A549 (cell line): ENCODE data around the gene ICAM5. TPM values are rescaled to one million over a fixed set of nuclear protein-coding genes. Genes with fewer than 3 reads are reported as not detected.

Experiments used
- ATAC-seq, 2 experiments: fragments of 200-7000 bp in 1 of 2; fragments of >200 bp in 1 of 2; cut with Nextera tagmentation in 1 of 2; cut with Tn5 transposase in 1 of 2; 3 replicates each; pipeline versions ENCODE4 v1.8.0 to v1.9.1; 2018 to 2020; ENCODE audit warnings: mild to moderate bottlenecking in 1 of 2, moderate library complexity in 1 of 2
- CTCF ChIA-PET: fragments of 300-600 bp; sonication (Branson Sonifier 250); formaldehyde crosslinking; extraction: SDS; loops from one replicate; lab custom pipeline; 2021; ENCODE audit warnings: antibody characterized with exemption, inconsistent platforms; lab: Yijun Ruan, JAX
- POLR2A ChIA-PET: fragments of 350-600 bp; formaldehyde crosslinking; extraction: SDS; loops from one replicate; lab custom pipeline; 2021; ENCODE audit warnings: antibody characterized with exemption, inconsistent platforms; lab: Yijun Ruan, JAX
- DNase-seq, 2 experiments: peaks; one replicate each; pipeline versions ENCODE4 v3.0.0 to v3.0.0-alpha.2; 2011 to 2016; ENCODE audit warnings: low read depth in 1 of 2, low spot score in 1 of 2
- FAIRE-seq: peaks from 2 replicates; lab custom pipeline; 2011; peaks lifted over from hg19 to GRCh38; lab: Jason Lieb, UNC
- H3K27ac ChIP-seq, 2 experiments: fragments of >200 bp; sonication (Bioruptor Twin); formaldehyde crosslinking; 3 replicates each; pipeline ENCODE4 v1.5.1; 2016 to 2017
- H3K4me1 ChIP-seq: fragments of >200 bp; sonication (Bioruptor Twin); formaldehyde crosslinking; 3 replicates; pipeline ENCODE4 v1.6.1; 2016
- H3K4me2 ChIP-seq: fragments of >200 bp; sonication (Bioruptor Twin); formaldehyde crosslinking; 3 replicates; pipeline ENCODE4 v1.6.1; 2016
- H3K4me3 ChIP-seq: fragments of >200 bp; sonication (Bioruptor Twin); formaldehyde crosslinking; 3 replicates; pipeline ENCODE4 v1.5.1; 2016
- H3K9me3 ChIP-seq: fragments of >200 bp; sonication (Bioruptor Twin); formaldehyde crosslinking; 3 replicates; pipeline ENCODE4 v1.6.1; 2016
- CTCF ChIP-seq: fragments of >200 bp; sonication (Bioruptor Twin); formaldehyde crosslinking; IDR thresholded peaks from 3 replicates; pipeline ENCODE4 v1.5.1; 2016
- FOSB ChIP-seq: fragments of 250-450 bp; sonication (Bioruptor Pico); IDR thresholded peaks from 2 replicates; pipeline ENCODE4 v1.5.0; 2020; ENCODE audit warnings: mild to moderate bottlenecking, moderate library complexity
- FOXS1 ChIP-seq: fragments of 250-450 bp; sonication (Bioruptor Pico); IDR thresholded peaks from 2 replicates; pipeline ENCODE4 v1.5.0; 2020; ENCODE audit warnings: mild to moderate bottlenecking, moderate library complexity
- GATA3 ChIP-seq: IDR thresholded peaks from 2 replicates; pipeline ENCODE4 v1.6.1; 2012; ENCODE audit warnings: borderline replicate concordance
- HDAC2 ChIP-seq: fragments of 200-600 bp; sonication (generic); IDR thresholded peaks from 2 replicates; pipeline ENCODE4 v1.6.1; 2016
- HES2 ChIP-seq: fragments of >200 bp; sonication (Bioruptor Twin); formaldehyde crosslinking; IDR thresholded peaks from 2 replicates; pipeline ENCODE4 v1.6.1; 2016
- HEYL ChIP-seq: fragments of 250-450 bp; sonication (Bioruptor Pico); IDR thresholded peaks from 2 replicates; pipeline ENCODE4 v1.8.0; 2021; ENCODE audit warnings: mild to moderate bottlenecking, moderate library complexity
- HOXB5 ChIP-seq: fragments of 250-450 bp; sonication (Bioruptor Pico); IDR thresholded peaks from 2 replicates; pipeline ENCODE4 v1.5.0; 2020; ENCODE audit warnings: mild to moderate bottlenecking, moderate library complexity
- KDM1A ChIP-seq: fragments of 200-600 bp; sonication (generic); IDR thresholded peaks from 2 replicates; pipeline ENCODE4 v1.6.1; 2016; ENCODE audit warnings: low read depth, mild to moderate bottlenecking
- MAX ChIP-seq: IDR thresholded peaks from 2 replicates; pipeline ENCODE4 v1.6.1; 2012
- PBX3 ChIP-seq: IDR thresholded peaks from 2 replicates; pipeline ENCODE4 v1.6.1; 2012
- PHF8 ChIP-seq: fragments of 200-600 bp; sonication (generic); IDR thresholded peaks from 2 replicates; pipeline ENCODE4 v1.6.1; 2016; ENCODE audit warnings: low read depth, mild to moderate bottlenecking, antibody characterized with exemption, moderate library complexity, borderline replicate concordance
- RARB ChIP-seq: fragments of 250-450 bp; sonication (Bioruptor Pico); IDR thresholded peaks from 2 replicates; pipeline ENCODE4 v1.8.0; 2021; ENCODE audit warnings: mild to moderate bottlenecking, moderate library complexity
- RCOR1 ChIP-seq: fragments of 150-350 bp; IDR thresholded peaks from 2 replicates; pipeline ENCODE4 v1.6.1; 2014; ENCODE audit warnings: antibody characterized with exemption, low read length, low read depth
- REST ChIP-seq: fragments of 200-600 bp; sonication (generic); IDR thresholded peaks from 2 replicates; pipeline ENCODE4 v1.6.1; 2016; ENCODE audit warnings: antibody characterized with exemption, mild to moderate bottlenecking, moderate library complexity
- SREBF2 ChIP-seq: fragments of 450-650 bp; IDR thresholded peaks from 2 replicates; pipeline ENCODE4 v1.6.1; 2014; ENCODE audit warnings: mild to moderate bottlenecking, moderate library complexity
- TFCP2L1 ChIP-seq: fragments of 250-450 bp; sonication (Bioruptor Pico); IDR thresholded peaks from 2 replicates; pipeline ENCODE4 v1.5.0; 2021; ENCODE audit warnings: mild to moderate bottlenecking
- ZC3H11A ChIP-seq: fragments of 450-650 bp; IDR thresholded peaks from 2 replicates; pipeline ENCODE4 v1.6.1; 2014; ENCODE audit warnings: antibody characterized with exemption, mild to moderate bottlenecking
- WGBS: methylation state at CpG from one replicate; pipeline ENCODE4 v1.1.6; 2017; ENCODE audit errors: missing lambda C conversion rate; 5-methylcytosine and 5-hydroxymethylcytosine counted together
- polyA plus RNA-seq, 4 experiments: library from polyadenylated mRNA; depleted of rRNA in 3 of 4; stranded (reverse); fragments of >200 nt; fragmentation: RNase III in 1 of 4; extraction: RNeasy Plus Mini Kit Qiagen cat#74134 plus additional on column Dnase treatment in 1 of 4; gene quantifications; 2 replicates in 3 of 4; 3 replicates in 1 of 4; pipeline ENCODE4 v1.2.3, GENCODE V29; 2011 to 2017

Gene ICAM5
- polyA plus RNA-seq, 2 of the 4 experiments (the other 2 are of a cell fraction) = 0.35 to 0.77 TPM

GRCh38 chr19:10290876-10291553 lies 1.3 kb downstream of the ICAM5 start (continued):
- no peak for TF ChIP-seq REST
- no peak for TF ChIP-seq FOXS1 (CRISPR knock-in tag)
- no peak for TF ChIP-seq GATA3
- no peak for TF ChIP-seq HES2
- no peak for TF ChIP-seq FOSB (CRISPR knock-in tag)

- CTCF ChIA-PET = interaction anchor here (0.9 to 1.6 kb wide), 3 partner anchors 33 to 99 kb away, joined by 4 to 6 read pairs (median 5); no protein-coding TSS in a partner anchor
- WGBS = 10% methylated on average over 11 of the region's 49 CpGs
- peak; percentile 1 to 14; a peak in 4 of 6 replicates for ATAC-seq
- peaks cover 16% of the 10 kb centered on the region for H3K4me1 ChIP-seq
- no peaks in the 10 kb centered on the region for H3K9me3 ChIP-seq
- DNase-seq = no peak
- peak overlapping the region in 1 of 2 experiments; percentile 70; a peak in 2 of 6 replicates for H3K27ac ChIP-seq
- TF ChIP-seq MAX = peak; percentile 39; the same call in 1 of the 2 replicates
- no peak for TF ChIP-seq HOXB5 (CRISPR knock-in tag)
- FAIRE-seq = no peak
- peak overlapping the region; percentile 97 for H3K4me2 ChIP-seq
- POLR2A ChIA-PET = no interaction called here
- peak overlapping the region; percentile 52 for H3K4me3 ChIP-seq
Observed at GRCh38 chr19:10291554-10292205, 1.9 kb downstream of the ICAM5 start.

GRCh38 chr19:10292206-10292788 lies 2.5 kb downstream of the ICAM5 start:
- H3K4me1 ChIP-seq = peaks cover 16% of the 10 kb centered on the region
- FAIRE-seq = no peak
- CTCF ChIA-PET = interaction anchor here (1.5 to 1.6 kb wide), 2 partner anchors 34 to 96 kb away, joined by 4 to 6 read pairs; no protein-coding TSS in a partner anchor
- peak in 1 of 2 experiments; percentile 72 for DNase-seq
- TF ChIP-seq PBX3 = no peak
- no peak for TF ChIP-seq TFCP2L1 (CRISPR knock-in tag)
- TF ChIP-seq SREBF2 = no peak
- no peak for TF ChIP-seq PHF8
- TF ChIP-seq ZC3H11A = no peak
- TF ChIP-seq FOSB (CRISPR knock-in tag) = no peak
- TF ChIP-seq RCOR1 = no peak
- no peak for TF ChIP-seq KDM1A
- no peak for TF ChIP-seq HDAC2
- no peak for TF ChIP-seq HEYL (CRISPR knock-in tag)
- TF ChIP-seq RARB (CRISPR knock-in tag) = no peak
- TF ChIP-seq CTCF = no peak
- POLR2A ChIA-PET = no interaction called here
- H3K4me3 ChIP-seq = peak overlapping the region; percentile 52
- ATAC-seq = peak; percentile 10 to 41; a peak in 3 of 6 replicates
- WGBS = 35% methylated on average over 20 of the region's 45 CpGs
- no peak overlapping the region for H3K27ac ChIP-seq
- H3K4me2 ChIP-seq = peak overlapping the region; percentile 97
- no peaks in the 10 kb centered on the region for H3K9me3 ChIP-seq
